OCI-LY7 (cell line): Measurements from ENCODE around the gene SLC38A3. TPM values are rescaled to one million over a fixed set of nuclear protein-coding genes. Genes with fewer than 3 reads are reported as not detected.
"Not testable (repeated sequence)": the region's sequence is repeated elsewhere in the genome, so short reads cannot be mapped to it uniquely, and the experiment has no call there.

Source experiments
- BruUV-seq: library from RNA; stranded (reverse); fragments of 400-500 nt; replicated peaks from 2 replicates; lab custom pipeline; 2021; lab: Mats Ljungman, UMichigan
- CTCF ChIA-PET: fragments of 300-600 bp; sonication (Branson Sonifier 250); formaldehyde crosslinking; loops from one replicate; lab custom pipeline; 2022; ENCODE audit warnings: antibody characterized with exemption; ENCODE audit not compliant: unreplicated experiment; lab: Charles Lee
- POLR2A ChIA-PET: fragments of 300-600 bp; sonication (Branson Sonifier 250); formaldehyde crosslinking; loops from one replicate; lab custom pipeline; 2022; ENCODE audit warnings: antibody characterized with exemption; lab: Charles Lee
- DNase-seq: peaks from one replicate; pipeline ENCODE4 v3.0.0-alpha.2; 2015; ENCODE audit warnings: low spot score
- H2AFZ ChIP-seq: fragments of 200-600 bp; sonication (generic), shearing (Covaris generic); 2 replicates; pipeline ENCODE4 v1.6.1; 2014; ENCODE audit warnings: mild to moderate bottlenecking, antibody characterized with exemption, low read length, moderate library complexity
- H3K27ac ChIP-seq: fragments of 200-600 bp; sonication (generic); 2 replicates; pipeline ENCODE4 v1.5.1; 2014; ENCODE audit warnings: mixed run types, low read depth, mild to moderate bottlenecking, moderate library complexity, low read length, inconsistent platforms; ENCODE audit not compliant: poor library complexity, severe bottlenecking
- H3K36me3 ChIP-seq: fragments of 200-600 bp; sonication (generic); 2 replicates; pipeline ENCODE4 v1.6.1; 2014; ENCODE audit warnings: mild to moderate bottlenecking, antibody characterized with exemption, low read length, moderate library complexity, mixed read lengths; ENCODE audit not compliant: insufficient read depth
- H3K4me1 ChIP-seq: fragments of 200-600 bp; sonication (generic); 2 replicates; pipeline ENCODE4 v1.5.1; 2014; ENCODE audit warnings: mild to moderate bottlenecking, low read length; ENCODE audit not compliant: insufficient read depth, poor library complexity, severe bottlenecking
- H3K4me2 ChIP-seq: fragments of 200-600 bp; sonication (generic); 2 replicates; pipeline ENCODE4 v1.6.1; 2014; ENCODE audit warnings: mild to moderate bottlenecking, low read length
- H3K4me3 ChIP-seq: fragments of 200-600 bp; sonication (generic); 2 replicates; pipeline ENCODE4 v1.5.1; 2014; ENCODE audit warnings: mild to moderate bottlenecking, low read depth, low read length; ENCODE audit not compliant: poor library complexity, severe bottlenecking
- H3K79me2 ChIP-seq: fragments of 200-600 bp; sonication (generic); 2 replicates; pipeline ENCODE4 v1.6.1; 2016; ENCODE audit warnings: low read depth, mild to moderate bottlenecking, low read length, moderate library complexity, mixed read lengths; ENCODE audit not compliant: insufficient read depth
- H3K9me2 ChIP-seq: fragments of 200-600 bp; sonication (generic); 2 replicates; pipeline ENCODE4 v1.6.1; 2016; ENCODE audit warnings: mild to moderate bottlenecking, low read length, mixed read lengths; ENCODE audit not compliant: insufficient read depth
- H3K9me3 ChIP-seq: fragments of 200-600 bp; sonication (generic); 2 replicates; pipeline ENCODE4 v1.6.1; 2014; ENCODE audit warnings: mild to moderate bottlenecking, mixed run types, low read length, mixed read lengths
- H4K20me1 ChIP-seq: fragments of 200-600 bp; sonication (generic); 2 replicates; pipeline ENCODE4 v1.6.1; 2014; ENCODE audit warnings: mild to moderate bottlenecking, antibody characterized with exemption, low read length, moderate library complexity, mixed read lengths; ENCODE audit not compliant: insufficient read depth
- EZH2phosphoT487 ChIP-seq: fragments of 200-600 bp; sonication (generic); IDR thresholded peaks from 2 replicates; pipeline ENCODE4 v1.6.1; 2018; ENCODE audit warnings: low read depth, borderline replicate concordance, mild to moderate bottlenecking, mixed run types, antibody characterized with exemption, low read length, moderate library complexity, mixed read lengths
- intact Hi-C: fragments of 100-400 bp; cut with micrococcal nuclease; formaldehyde crosslinking; loops from one replicate; pipeline ENCODE4 v1.10.0; 2022; ENCODE audit not compliant: unreplicated experiment
- total RNA-seq, 2 experiments: library from RNA; depleted of rRNA in 1 of 2; stranded (reverse); fragments of >200 nt in 1 of 2; shearing (Covaris generic) in 1 of 2; gene quantifications; 2 replicates each; pipeline ENCODE4 v1.2.3, GENCODE V29; 2014 to 2022
- TF ChIP-seq, protein P1 (sequence below): fragments of 200-600 bp; sonication (generic); conservative IDR thresholded peaks from 2 replicates; pipeline ENCODE4 v1.5.1; 2014; ENCODE audit warnings: mild to moderate bottlenecking, antibody characterized with exemption, low read length, moderate library complexity, mixed read lengths

SLC38A3 gene
- total RNA-seq, 2 experiments from 2014 or later = not detected

- Histone ChIP-seq H3K4me3 (no peak overlapping the region), H4K20me1 (no peaks in the 10 kb centered on the region), H2AFZ (no peak overlapping the region), H3K4me2 (no peak overlapping the region), H3K27ac (no peak overlapping the region), H3K9me2 (no peaks in the 10 kb centered on the region), H3K4me1 (peaks cover 4% of the 10 kb centered on the region), H3K9me3 (no peaks in the 10 kb centered on the region), H3K36me3 (peaks cover 33% of the 10 kb centered on the region), H3K79me2 (no peaks in the 10 kb centered on the region)
- no peak for TF ChIP-seq EZH2phosphoT487
- TF ChIP-seq, protein P1, sequence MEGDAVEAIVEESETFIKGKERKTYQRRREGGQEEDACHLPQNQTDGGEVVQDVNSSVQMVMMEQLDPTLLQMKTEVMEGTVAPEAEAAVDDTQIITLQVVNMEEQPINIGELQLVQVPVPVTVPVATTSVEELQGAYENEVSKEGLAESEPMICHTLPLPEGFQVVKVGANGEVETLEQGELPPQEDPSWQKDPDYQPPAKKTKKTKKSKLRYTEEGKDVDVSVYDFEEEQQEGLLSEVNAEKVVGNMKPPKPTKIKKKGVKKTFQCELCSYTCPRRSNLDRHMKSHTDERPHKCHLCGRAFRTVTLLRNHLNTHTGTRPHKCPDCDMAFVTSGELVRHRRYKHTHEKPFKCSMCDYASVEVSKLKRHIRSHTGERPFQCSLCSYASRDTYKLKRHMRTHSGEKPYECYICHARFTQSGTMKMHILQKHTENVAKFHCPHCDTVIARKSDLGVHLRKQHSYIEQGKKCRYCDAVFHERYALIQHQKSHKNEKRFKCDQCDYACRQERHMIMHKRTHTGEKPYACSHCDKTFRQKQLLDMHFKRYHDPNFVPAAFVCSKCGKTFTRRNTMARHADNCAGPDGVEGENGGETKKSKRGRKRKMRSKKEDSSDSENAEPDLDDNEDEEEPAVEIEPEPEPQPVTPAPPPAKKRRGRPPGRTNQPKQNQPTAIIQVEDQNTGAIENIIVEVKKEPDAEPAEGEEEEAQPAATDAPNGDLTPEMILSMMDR = no peak
- ChIA-PET CTCF (no interaction called here), POLR2A (interaction anchor here (0.8 kb wide), 1 partner anchor 18 kb away, joined by 3 read pairs; the partner anchor contains the start of gene LSMEM2)
- no TSS peak for BruUV-seq
- DNase-seq = no peak
- intact Hi-C loops = no loop called here
Observed at GRCh38 chr3:50261505-50261904, 56.4 kb downstream of the SLC38A3 start.

- H3K79me2 ChIP-seq, DNase-seq, H3K4me1 ChIP-seq, intact Hi-C loops, H3K4me3 ChIP-seq, BruUV-seq, H4K20me1 ChIP-seq, H3K4me2 ChIP-seq, POLR2A ChIA-PET, H2AFZ ChIP-seq, H3K9me2 ChIP-seq, H3K9me3 ChIP-seq, H3K27ac ChIP-seq, CTCF ChIA-PET: not testable (repeated sequence)
- H3K36me3 ChIP-seq = peaks cover 26% of the 10 kb centered on the region
Observed at GRCh38 chr3:50262200-50262599, 57.1 kb downstream of the SLC38A3 start.

- H2AFZ ChIP-seq = no peak overlapping the region
- no peak for DNase-seq
- ChIA-PET CTCF (no interaction called here), POLR2A (interaction anchor here (0.5 kb wide), 1 partner anchor 42 kb away, joined by 3 read pairs; no protein-coding TSS in a partner anchor)
- no TSS peak for BruUV-seq
- H3K9me2 ChIP-seq = no peaks in the 10 kb centered on the region
- H3K9me3 ChIP-seq = no peaks in the 10 kb centered on the region
- H3K4me3 ChIP-seq = no peak overlapping the region
- no peak overlapping the region for H3K4me2 ChIP-seq
- TF ChIP-seq, protein P1 = no peak
- no peak for TF ChIP-seq EZH2phosphoT487
- peaks cover 20% of the 10 kb centered on the region for H3K36me3 ChIP-seq
- H3K79me2 ChIP-seq = no peaks in the 10 kb centered on the region
- H3K4me1 ChIP-seq = peaks cover 4% of the 10 kb centered on the region
- intact Hi-C loops = no loop called here
- H4K20me1 ChIP-seq = no peaks in the 10 kb centered on the region
- H3K27ac ChIP-seq = no peak overlapping the region
Observed at GRCh38 chr3:50262778-50263177, 57.7 kb downstream of the SLC38A3 start.
